EH (cell line): Measurements from ENCODE around the gene RETREG3.
"Not testable (repeated sequence)": the region's sequence is repeated elsewhere in the genome, so short reads cannot be mapped to it uniquely, and the experiment has no call there.

Source experiments
- DNase-seq: peaks from one replicate; pipeline ENCODE4 v3.0.0-alpha.2; 2015; ENCODE audit warnings: low read depth

The RETREG3 gene

DNA sequence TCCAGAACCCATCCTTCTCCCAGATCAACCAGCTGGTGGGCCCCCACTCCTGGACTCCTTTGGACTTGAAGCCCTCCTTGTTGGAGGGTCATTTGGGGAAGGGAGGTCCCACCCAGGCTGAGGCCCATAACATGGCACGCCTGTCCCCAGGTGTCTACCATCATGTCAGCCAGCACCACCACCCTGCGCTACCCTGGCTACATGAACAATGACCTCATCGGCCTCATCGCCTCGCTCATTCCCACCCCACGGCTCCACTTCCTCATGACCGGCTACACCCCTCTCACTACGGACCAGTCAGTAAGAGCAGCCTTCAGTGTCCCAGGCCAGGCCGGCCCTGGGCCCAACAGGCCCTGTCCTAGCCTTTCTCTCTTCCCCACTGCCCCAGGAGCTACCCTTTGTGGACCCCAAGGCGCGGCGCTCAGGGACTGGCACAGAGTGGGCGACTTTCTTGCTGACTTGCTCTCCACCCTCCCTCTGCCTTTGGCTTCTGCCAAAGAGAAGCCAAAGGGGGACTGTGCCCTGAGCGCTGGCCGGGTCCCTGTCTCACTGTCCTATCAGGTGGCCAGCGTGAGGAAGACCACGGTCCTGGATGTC lies 4.6 kb upstream of the RETREG3 start:
- DNase-seq, result no peak

GRCh38 chr17:42612013-42612412 lies 2.8 kb upstream of the RETREG3 start:
- DNase-seq, result no peak

DNA sequence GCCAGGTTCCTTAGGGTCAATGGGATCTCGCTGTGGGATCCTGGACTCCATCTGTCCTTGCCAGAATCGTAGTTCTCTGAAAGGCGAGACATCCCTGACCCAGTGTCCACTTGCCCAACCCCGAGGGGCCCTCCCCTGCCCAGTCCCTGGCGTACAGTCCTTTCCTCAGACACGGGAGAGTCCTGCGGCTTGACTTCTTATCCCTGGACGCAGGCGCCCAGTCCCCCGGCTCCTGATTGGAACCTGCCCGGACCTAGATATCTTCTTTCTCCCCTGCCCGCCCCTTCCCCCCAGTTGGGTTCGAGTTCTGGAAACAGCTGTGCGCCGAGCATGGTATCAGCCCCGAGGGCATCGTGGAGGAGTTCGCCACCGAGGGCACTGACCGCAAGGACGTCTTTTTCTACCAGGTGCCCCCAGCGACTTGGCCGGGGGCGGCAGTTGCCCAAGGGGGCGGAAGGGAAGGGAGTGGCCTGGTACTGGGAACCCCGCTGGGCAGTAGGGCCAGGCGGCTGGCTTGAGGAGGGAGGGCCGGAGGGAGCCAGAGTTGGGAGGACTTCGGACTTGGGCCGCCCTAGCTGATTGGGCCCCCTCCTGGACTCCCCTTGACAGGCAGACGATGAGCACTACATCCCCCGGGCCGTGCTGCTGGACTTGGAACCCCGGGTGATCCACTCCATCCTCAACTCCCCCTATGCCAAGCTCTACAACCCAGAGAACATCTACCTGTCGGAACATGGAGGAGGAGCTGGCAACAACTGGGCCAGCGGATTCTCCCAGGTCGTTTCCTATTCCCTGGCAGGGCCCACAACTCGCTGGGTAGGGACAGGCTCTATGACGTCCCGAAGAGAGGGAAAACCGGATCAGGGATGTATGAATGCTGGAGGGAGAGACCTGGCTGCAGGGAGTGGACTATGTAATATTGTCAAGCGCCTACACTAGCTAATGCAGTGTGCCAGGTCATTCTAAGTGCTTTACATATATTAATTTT lies 934 bp upstream of the RETREG3 start:
- DNase-seq, result not testable (repeated sequence)

- peak; percentile 25 for DNase-seq
Observed at GRCh38 chr17:42608305-42609181, 631 bp downstream of the RETREG3 start.

- no peak for DNase-seq
Observed at GRCh38 chr17:42607769-42608168, 1.4 kb downstream of the RETREG3 start.

- DNase-seq, result no peak
Observed at GRCh38 chr17:42603318-42603717, 5.9 kb downstream of the RETREG3 start.

DNA sequence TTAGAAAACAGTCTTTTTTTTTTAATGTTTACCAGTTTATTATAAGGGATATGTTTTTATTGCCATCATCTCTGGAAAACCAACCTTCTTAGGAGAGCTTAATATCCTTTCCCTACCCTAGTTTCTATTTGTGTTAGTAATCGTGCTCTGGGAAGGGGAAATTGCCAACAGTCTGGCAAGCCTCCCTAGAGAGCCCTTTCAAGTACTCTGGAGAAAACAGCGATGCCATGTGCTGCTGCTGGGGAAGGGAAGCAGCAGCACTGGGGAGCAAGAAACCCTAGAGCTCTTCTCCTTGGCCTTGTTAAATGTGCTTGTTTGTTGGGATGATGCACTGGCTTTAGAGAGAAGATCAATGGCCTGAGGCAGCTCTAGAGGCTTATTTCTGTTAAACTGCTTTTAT lies 10.3 kb downstream of the RETREG3 start:
- DNase-seq, result no peak

DNA sequence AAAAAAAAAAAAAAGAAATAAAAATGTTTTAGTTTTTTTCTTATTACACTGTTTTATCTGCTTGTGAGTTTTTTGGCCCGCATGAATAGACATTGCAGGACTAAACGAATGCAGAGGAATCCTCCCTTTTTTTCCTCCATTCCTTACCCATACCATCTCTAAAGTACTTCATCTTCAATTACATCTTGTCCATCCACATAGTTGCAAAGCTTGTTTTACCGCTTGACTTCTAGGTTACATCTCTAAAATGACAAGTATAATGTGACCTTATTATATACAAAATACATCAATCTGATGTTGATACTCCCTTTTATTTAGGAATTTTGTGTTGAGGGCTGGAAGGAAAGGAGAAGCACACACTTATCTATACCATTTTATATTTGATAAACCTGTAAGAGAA lies 12.8 kb downstream of the RETREG3 start:
- no peak for DNase-seq

DNA sequence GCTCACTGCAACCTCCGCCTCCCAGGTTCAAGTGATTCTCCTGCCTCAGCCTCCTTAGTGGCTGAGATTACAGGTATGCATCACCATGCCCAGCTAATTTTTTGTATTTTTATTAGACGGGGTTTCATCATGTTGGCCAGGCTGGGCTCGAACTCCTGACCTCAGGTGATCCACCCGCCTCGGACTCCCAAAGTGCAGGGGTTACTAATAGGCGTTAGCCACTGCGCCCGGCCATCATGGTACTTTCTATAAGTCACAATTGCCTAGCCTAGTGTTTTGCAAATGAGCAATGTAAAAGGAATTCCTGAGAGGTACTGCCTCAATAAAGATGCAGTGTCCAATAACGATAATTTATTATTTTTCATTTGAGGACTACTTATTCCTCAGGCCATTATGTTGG lies 17.8 kb downstream of the RETREG3 start:
- no peak for DNase-seq

DNA sequence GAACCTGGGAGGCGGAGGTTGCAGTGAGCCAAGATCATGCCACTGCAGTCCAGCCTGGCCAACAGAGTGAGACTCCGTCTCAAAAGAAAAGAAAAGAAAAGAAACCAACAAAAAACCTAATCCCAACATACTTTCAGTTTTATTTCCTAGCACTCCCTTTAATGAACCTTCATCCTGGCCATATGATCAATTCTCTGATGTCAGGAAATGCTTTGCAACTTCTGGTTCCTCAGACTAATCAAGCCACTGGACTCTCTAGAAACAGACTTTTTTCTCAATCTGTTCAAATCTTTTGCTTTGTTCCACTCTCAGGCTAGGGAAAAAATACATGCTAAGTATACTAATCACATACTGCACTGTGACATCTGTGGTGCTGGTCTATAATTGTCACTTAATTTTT lies 18.3 kb downstream of the RETREG3 start:
- DNase-seq, result no peak

- no peak for DNase-seq
Observed at GRCh38 chr17:42586514-42587230, 22.5 kb downstream of the RETREG3 start.

DNA sequence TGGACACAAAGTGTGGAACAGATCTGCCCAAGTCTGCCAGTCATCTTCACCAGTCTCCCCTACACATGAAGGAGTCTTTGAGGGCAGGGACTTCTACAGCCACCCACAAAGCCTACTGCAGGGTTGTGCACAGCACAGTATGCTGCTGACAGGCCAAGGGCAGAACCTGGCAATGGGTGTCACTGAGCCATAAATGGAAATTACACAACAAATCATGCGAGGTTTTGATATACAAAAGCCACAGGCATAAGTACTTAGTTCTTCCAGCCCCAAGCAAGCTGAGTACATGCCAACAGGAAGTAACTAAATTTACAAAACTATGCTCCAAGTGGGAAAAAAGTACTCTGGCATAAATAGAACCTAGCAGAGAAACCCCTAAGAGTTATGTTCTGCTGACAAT lies 23.8 kb downstream of the RETREG3 start:
- peak; percentile 10 for DNase-seq

- DNase-seq, result no peak
Observed at GRCh38 chr17:42584880-42585279, 24.3 kb downstream of the RETREG3 start.

GRCh38 chr17:42581744-42582270 lies 27.4 kb downstream of the RETREG3 start:
- DNase-seq, result no peak

DNA sequence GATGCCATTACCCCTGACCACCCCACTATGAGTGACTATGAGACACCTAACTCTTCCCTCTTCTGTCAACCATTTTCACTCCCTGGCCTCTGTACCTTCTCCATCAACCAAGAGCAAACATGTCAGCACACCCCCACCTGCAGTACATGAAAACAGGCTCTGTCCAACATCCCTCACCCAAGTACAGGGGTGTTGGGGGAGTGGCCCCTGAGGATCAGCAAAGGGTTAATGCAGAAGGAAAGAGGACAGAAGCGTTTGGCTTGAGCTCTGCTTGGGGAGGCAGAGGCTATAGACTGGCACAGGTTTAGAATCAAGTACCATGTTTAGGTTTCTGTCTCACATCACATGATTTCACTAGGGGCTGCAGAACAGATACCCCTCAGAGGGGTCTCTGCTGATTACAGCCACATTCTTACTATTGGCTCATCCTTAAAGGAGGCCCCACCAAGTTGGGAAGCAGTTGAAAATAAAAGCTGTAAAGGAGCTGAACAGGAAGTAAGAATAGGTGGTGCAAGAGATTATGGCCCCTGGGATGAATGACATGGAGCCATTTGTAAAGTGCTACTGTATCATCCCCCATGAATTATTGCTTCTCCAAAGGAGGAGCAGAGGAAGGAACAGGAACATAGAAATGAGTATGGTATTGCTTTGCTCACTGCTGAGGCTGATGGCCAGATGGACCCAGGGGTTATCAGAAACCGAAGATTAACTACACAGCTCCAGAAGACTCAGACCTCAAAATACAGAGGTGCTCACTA lies 29.2 kb downstream of the RETREG3 start:
- no peak for DNase-seq

DNA sequence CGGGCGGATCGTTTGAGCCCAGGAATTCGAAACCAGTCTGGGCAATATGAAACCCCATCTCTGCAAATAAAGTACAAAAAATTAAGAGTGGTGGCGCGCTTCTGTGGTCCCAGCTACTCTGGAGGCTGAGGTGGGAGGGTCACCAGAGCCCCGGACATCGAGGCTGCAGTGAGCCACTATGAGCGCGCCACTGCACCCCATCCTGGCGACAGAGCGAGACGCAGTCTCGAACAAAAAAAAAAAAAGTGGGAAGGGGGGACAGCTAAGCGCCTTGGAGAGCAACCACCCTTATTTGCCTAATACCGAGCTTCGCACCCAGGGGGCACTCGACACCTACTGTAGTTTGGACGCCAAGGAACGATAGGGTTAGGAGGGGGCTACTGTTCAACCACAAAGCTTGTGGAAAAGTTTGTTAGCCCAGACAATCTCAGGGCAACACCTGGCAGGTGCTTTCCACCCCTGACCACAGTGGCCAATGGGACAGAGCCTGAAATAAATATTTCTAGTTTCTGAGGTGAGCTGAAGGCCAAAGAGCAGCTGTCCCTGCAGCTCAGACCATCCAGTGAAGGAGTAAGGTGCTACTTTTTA lies 30.8 kb downstream of the RETREG3 start:
- peak; percentile 72 for DNase-seq

GRCh38 chr17:42577532-42578281 lies 31.5 kb downstream of the RETREG3 start, which contains the start of gene PSMC3IP:
Gene PSMC3IP (minus strand): TSS chr17:42577729. CDS start chr17:42577686, 43 bp downstream.
- peak; percentile 95 for DNase-seq

DNA sequence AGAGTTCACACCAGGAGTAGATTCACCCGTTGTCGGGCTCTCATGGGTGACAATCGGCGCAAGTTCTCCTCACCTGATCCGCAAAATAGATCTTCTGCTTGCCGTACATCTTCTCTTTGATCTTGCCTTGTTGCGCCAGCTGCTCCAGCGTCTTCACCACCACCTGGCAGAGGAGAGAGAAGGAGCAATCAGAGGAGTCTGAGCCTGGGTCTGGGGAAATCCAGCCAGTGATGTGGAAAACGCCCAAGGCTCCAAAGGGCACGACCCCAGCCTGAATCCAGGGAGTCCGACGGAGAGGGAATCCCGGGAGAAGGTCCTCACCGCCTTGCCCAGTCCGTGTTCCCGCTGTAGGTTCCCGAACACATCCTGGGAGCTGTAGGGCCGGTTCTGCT lies 32.0 kb downstream of the RETREG3 start:
- DNase-seq, result no peak

GRCh38 chr17:42574463-42574862 lies 34.7 kb downstream of the RETREG3 start:
- no peak for DNase-seq
